DMS 273 treated with DMSO at 0.1 percent for 48 hours (cell line): ENCODE data around the gene PWWP2A.

ENCODE experiments used
- DNase-seq: peaks from one replicate; lab custom pipeline; 2025; lab: John Stamatoyannopoulos, UW

The PWWP2A gene

GRCh38 chr5:160129841-160130240 is 10.6 kb upstream of the PWWP2A start:
- DNase-seq: no peak

- DNase-seq: no peak
These were observed 9.4 kb upstream of the PWWP2A start for GRCh38 chr5:160128632-160129031.

DNA sequence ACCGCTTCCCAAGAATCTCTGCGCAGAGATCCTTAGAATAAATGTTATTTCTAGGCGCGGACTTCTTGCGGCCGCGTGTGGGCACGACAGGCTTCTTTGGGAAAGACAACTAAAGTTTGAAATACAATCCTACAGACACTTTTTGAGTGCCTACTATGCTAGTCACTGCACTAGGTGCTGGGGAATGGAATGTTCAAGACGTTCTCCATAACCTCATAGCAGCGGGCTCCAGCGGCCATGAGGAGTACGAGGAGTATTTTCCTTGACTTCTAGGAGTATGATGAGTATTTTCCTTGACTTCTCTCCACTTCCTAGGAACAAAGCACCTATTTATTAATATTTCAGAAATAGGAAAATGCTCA is 636 bp upstream of the PWWP2A start:
- DNase-seq: no peak

GRCh38 chr5:160118349-160119141 is 705 bp downstream of the PWWP2A start:
- DNase-seq: no peak

- no peak for DNase-seq
These were observed 2.3 kb downstream of the PWWP2A start for GRCh38 chr5:160116991-160117390.

GRCh38 chr5:160108124-160108523 is 11.1 kb downstream of the PWWP2A start:
- DNase-seq: no peak

GRCh38 chr5:160105686-160106360 is 13.4 kb downstream of the PWWP2A start:
- DNase-seq: no peak

- no peak for DNase-seq
These were observed 21.3 kb downstream of the PWWP2A start for GRCh38 chr5:160097991-160098390.

GRCh38 chr5:160096178-160096577 is 23.1 kb downstream of the PWWP2A start:
- DNase-seq: no peak

DNA sequence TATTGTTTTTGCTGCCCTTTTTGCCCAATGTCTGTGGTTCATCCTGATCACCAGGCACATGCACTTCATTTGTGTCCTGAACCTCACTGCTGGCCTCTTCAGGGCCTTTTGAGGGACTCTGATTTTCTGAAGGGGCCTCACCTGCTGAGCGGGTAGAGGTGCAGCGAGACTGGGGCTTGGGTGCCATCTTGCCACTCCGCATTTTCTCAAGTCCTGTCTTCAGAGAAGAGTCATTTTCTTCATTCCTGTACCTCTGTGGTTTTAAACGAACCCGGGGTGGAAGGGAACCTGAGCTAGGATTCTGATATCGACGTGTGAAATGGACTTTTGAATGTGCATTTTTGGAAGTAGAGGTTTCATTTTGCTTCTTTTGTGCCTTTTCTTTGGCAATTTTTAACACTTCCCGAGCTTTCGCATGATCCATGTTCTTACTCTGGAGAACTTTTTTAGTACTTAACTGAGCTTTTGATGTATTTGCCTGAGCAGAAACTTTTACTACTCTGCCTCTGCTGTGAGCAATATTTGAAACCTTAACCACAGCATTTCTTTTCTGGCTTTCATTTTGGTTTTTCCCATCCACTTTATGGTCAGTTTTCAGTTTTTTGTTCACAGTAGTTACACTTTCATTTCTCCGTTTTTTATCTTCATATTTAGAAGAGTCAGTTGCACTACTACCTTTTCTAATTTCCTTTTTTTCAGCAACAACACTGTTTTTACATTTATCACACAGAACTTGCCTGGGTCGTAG is 26.1 kb downstream of the PWWP2A start:
- DNase-seq: no peak

DNA sequence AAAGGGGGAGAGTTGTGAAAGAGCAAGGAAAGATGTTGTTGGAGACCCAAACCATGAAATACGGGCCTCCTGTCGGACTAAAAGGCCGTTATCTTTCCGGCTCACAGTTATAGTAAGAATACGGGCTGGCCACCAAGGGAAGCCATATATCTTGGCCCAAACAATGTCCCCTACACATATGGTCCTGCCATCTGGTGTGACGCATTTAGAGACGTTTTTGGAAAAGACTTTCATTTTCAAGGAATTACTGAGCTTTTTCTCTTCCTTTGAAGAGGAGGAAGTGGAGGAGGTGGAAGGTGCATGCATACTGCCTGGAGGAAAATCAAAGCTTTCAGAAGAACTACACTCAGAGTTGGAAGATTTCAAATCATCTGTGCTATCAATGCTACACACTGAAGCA is 26.7 kb downstream of the PWWP2A start:
- no peak for DNase-seq

GRCh38 chr5:160090059-160090458 is 29.2 kb downstream of the PWWP2A start:
- no peak for DNase-seq

- DNase-seq: no peak
These were observed 29.7 kb downstream of the PWWP2A start for GRCh38 chr5:160089531-160089930.

DNA sequence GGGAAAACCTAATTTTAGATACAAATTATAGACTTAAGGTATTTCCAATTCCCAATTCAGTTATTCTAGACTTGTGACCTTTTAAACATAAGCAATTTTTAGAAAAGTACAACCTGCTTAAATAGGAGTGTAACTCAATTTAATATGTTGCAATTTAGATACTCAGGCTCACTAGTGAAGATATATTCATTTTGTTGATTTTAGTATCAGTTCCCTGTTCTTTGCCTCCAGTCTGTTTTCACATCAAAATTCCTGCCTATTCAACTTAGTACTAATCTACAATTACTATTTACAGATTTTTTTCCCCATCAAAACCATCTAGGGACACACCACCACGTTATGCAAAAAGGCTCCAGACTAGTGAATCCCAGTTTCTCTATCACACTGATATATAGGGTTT is 30.4 kb downstream of the PWWP2A start:
- no peak for DNase-seq

DNA sequence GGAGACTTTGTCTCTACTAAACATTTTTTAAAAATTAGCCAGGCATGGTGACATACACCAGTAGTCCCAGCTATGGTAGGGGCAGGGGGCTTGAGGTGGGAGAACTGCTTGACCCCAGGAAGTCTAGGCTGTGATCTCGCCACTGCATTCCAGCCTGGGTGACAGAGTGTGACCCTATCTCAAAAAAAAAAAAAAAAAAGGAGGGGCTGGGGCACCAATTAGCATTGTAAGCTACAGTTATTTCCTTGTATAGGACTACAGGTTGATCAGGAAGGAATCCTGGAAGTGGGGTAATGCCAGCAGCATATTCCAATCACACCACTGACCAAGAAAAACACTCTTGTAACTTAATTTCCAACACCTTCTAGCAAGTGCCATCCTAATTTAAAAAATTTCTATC is 32.1 kb downstream of the PWWP2A start:
- no peak for DNase-seq

DNA sequence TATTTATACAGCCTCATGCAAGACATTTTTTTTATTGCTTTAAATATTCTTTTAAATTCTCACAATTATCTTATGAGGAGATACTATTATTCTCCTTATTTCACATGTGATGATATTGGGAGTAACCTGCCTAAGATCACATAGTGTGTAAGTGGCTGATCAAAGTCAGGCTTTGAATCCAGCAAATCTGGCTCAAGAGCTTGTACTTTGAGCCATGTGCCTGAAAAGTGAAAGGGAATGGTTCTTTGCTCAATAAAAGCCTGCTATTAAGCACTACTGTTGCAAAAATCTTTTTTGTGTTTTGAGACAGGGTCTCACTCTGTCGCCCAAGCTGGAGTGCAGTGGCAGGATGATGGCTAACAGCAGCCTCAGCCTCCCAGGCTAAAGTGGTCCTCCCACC is 35.1 kb downstream of the PWWP2A start:
- DNase-seq: no peak

GRCh38 chr5:160083501-160083900 is 35.7 kb downstream of the PWWP2A start:
- no peak for DNase-seq

DNA sequence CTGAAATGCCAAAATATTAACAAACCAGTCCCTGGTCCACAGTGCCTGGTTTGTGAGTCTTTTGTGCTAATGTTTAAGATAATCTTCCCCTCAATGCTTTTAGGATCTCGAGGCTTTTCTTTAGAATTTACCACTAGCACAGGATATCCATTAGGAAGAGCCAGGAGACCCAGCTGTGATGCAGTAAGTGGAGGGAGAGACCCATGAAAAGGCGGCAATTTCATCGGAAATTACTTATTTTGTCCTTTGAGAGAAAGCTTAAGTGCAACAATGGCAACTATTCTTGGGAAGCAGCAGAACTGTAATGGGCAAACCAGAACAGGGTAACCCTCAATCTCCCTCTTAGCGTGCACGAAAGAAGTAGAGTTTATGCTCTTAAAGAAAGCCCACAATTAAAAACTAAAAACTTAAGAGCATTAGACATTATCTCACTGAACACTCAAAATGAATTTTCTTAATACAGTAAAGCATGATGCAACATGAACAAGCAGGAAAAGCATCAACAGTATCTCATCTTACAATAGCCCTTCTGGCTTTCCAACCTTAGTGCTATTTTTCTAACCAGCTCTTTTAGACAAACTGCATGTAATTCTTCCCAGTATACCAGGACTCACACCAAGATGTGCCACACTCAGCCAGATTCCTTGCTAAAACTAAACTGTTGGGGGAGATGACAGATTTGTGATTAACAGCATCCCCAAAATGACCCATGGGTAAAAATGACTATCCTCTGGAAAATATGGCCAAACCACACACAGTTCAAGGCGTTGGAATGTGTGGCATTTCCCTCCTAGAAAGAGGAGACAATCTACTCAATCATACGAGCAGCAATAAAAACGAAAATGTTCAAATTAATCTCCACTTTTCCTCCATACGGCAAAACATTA is 36.4 kb downstream of the PWWP2A start:
- no peak for DNase-seq

DNA sequence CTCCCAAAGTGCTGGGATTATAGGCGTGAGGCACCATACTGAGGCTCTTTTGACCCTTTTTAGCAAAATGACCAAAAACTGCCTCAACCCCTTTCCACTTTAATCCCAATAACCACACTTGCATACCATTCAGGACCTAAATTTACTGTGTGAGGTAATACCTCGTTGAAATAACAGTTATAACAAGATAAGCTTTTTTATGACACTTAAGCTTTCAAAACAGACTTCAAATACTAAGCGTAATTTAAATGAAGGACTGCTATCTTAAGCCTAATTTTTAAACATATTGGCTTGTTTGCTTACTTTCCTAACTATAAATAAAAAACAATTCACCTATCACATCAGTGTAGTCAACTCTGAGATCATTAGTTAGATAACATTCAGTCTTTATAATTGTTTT is 37.8 kb downstream of the PWWP2A start:
- no peak for DNase-seq

GRCh38 chr5:160079753-160080152 is 39.5 kb downstream of the PWWP2A start:
- DNase-seq: no peak

GRCh38 chr5:160076997-160077396 is 42.3 kb downstream of the PWWP2A start:
- DNase-seq: no peak

DNA sequence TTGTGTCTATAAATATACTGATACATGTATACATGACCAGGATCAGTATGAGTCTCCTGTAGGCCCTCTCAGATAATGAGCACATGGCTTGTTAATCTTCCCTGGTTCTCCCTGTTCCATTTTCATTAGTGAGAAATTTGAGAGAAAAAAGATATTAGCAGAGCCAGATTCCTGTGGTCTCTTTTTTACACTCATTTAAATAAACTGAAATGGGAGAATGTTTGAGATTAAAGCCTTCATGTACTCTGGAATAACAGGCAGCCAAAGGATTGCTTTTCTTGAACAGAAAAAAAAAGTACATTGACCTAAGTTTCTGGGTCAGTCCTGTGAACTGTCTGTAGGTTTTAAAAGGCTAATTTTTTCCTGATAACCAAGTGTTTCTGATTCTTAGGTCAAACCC is 44.2 kb downstream of the PWWP2A start:
- no peak for DNase-seq
